Lung (tissue), 12 donors: Measurements from ENCODE around the gene TEC. TPM values are rescaled to one million over a fixed set of nuclear protein-coding genes. Genes with fewer than 3 reads are reported as not detected.
A peak's percentile ranks its signal among the peaks of the same experiment; 100 is the strongest.

Source experiments
- ATAC-seq: fragments of 200-7000 bp; cut with Tn5 transposase; one replicate; pipeline ENCODE4 v1.9.1; 2020; ENCODE audit warnings: moderate number of reproducible peaks; ENCODE audit not compliant: insufficient read depth, low FRiP score
- DNase-seq, 3 donors: peaks; one replicate each; pipeline ENCODE4 v3.0.0-alpha.2; 2013 to 2017
- H3K27ac ChIP-seq, 2 donors: one replicate each; pipeline ENCODE4 v1.5.1; 2013; ENCODE audit warnings: mild to moderate bottlenecking in 2 of 2, moderate library complexity in 2 of 2, control low read depth in 1 of 2, inconsistent platforms in 1 of 2, low read depth in 1 of 2, low read length in 1 of 2
- H3K27me3 ChIP-seq, 3 donors: one replicate each; pipeline ENCODE4 v1.5.1; 2013; ENCODE audit warnings: low read length in 2 of 3; ENCODE audit not compliant: control insufficient read depth in 3 of 3, insufficient read depth in 3 of 3
- H3K36me3 ChIP-seq, 4 donors: one replicate each; pipeline ENCODE4 v1.5.1; 2013; ENCODE audit warnings: low read length in 4 of 4, mild to moderate bottlenecking in 1 of 4, moderate library complexity in 1 of 4; ENCODE audit not compliant: control insufficient read depth in 4 of 4, insufficient read depth in 4 of 4
- H3K4me1 ChIP-seq, 5 donors: one replicate each; pipeline ENCODE4 v1.5.1; 2013; ENCODE audit warnings: low read length in 5 of 5, mild to moderate bottlenecking in 2 of 5, moderate library complexity in 1 of 5; ENCODE audit not compliant: control insufficient read depth in 5 of 5, insufficient read depth in 5 of 5
- H3K4me3 ChIP-seq: one replicate; pipeline ENCODE4 v1.5.1; 2013; ENCODE audit warnings: mild to moderate bottlenecking, control low read depth, moderate library complexity
- H3K9ac ChIP-seq, 2 donors: one replicate each; pipeline ENCODE4 v1.5.1; 2013; ENCODE audit warnings: low read length in 2 of 2, control low read depth in 1 of 2; ENCODE audit not compliant: insufficient read depth in 1 of 2
- H3K9me3 ChIP-seq, 4 donors: one replicate each; pipeline ENCODE4 v1.5.1; 2013; ENCODE audit warnings: low read length in 3 of 4, mild to moderate bottlenecking in 1 of 4, moderate library complexity in 1 of 4; ENCODE audit not compliant: control insufficient read depth in 4 of 4, insufficient read depth in 3 of 4
- CTCF ChIP-seq: IDR thresholded peaks from 2 replicates; pipeline ENCODE4 v1.5.1; 2012; ENCODE audit warnings: mild to moderate bottlenecking; ENCODE audit errors: control extremely low read depth, extremely low read depth
- WGBS, 2 donors: extraction: QIAGEN DNeasy Blood & Tissue Kit; methylation state at CpG; one replicate each; pipeline ENCODE4 v1.1.7; 2013; 5-methylcytosine and 5-hydroxymethylcytosine counted together
- polyA plus RNA-seq, 2 donors: library from polyadenylated mRNA; stranded (reverse); fragments of 200-250 nt; gene quantifications; one replicate each; pipeline ENCODE4 v1.2.1, GENCODE V29; 2013
- total RNA-seq, 2 donors: library from RNA; depleted of rRNA in 1 of 2; stranded (reverse); fragments of >200 nt in 1 of 2; gene quantifications; one replicate each; pipeline ENCODE4 v1.2.1, GENCODE V29; 2014 to 2021
- donor health status: control.
- donor health status: control.
- donor health status: Bipolar disorder and iron deficiency.
- donor health status: healthy.
- donor health status: DM: yes; HTN: yes; CAD: no.

The TEC gene
- total and polyA plus RNA-seq, 4 donors = 2.0 to 19.8 (median 3.1) TPM

- ATAC-seq (no peak), DNase-seq (no peak)
- H3K4me1 ChIP-seq = peaks cover 0 to 26% (median 7%) of the 10 kb centered on the region in 5 donors
- H3K27ac ChIP-seq = peak overlapping the region in 1 of 2 donors; percentile 39
- H3K9me3 ChIP-seq = no peaks in the 10 kb centered on the region
- no peak overlapping the region for H3K9ac ChIP-seq
- no peak overlapping the region for H3K4me3 ChIP-seq
- H3K36me3 ChIP-seq = no peaks in the 10 kb centered on the region
- 86 to 94% methylated on average over 1 of the region's 1 CpG for WGBS, 2 donors
- TF ChIP-seq CTCF = no peak
- H3K27me3 ChIP-seq = no peaks in the 10 kb centered on the region
Measured at GRCh38 chr4:48126621-48127020, 143.0 kb downstream of the TEC start.

- no peak for DNase-seq
- 79 to 90% methylated on average over 2 of the region's 2 CpGs for WGBS, 2 donors
- TF ChIP-seq CTCF = no peak
- H3K9ac ChIP-seq = no peak overlapping the region
- no peak overlapping the region for H3K27ac ChIP-seq
- H3K9me3 ChIP-seq = no peaks in the 10 kb centered on the region
- H3K27me3 ChIP-seq = no peaks in the 10 kb centered on the region
- H3K36me3 ChIP-seq = no peaks in the 10 kb centered on the region
- no peak for ATAC-seq
- peaks cover 0 to 19% (median 3%) of the 10 kb centered on the region in 5 donors for H3K4me1 ChIP-seq
- no peak overlapping the region for H3K4me3 ChIP-seq
Measured at GRCh38 chr4:48124870-48125269, 144.8 kb downstream of the TEC start.

GRCh38 chr4:48122756-48123155 is 146.9 kb downstream of the TEC start:
- H3K4me1 ChIP-seq = peaks cover 0 to 10% (median 2%) of the 10 kb centered on the region in 5 donors
- no peak overlapping the region for H3K4me3 ChIP-seq
- H3K27me3 ChIP-seq = no peaks in the 10 kb centered on the region
- no peak overlapping the region for H3K9ac ChIP-seq
- ATAC-seq = no peak
- DNase-seq = no peak
- H3K9me3 ChIP-seq = no peaks in the 10 kb centered on the region
- H3K27ac ChIP-seq = no peak overlapping the region
- TF ChIP-seq CTCF = no peak
- WGBS, 2 donors = 81 to 85% methylated on average over 1 of the region's 1 CpG
- no peaks in the 10 kb centered on the region for H3K36me3 ChIP-seq

- H3K36me3 ChIP-seq = no peaks in the 10 kb centered on the region
- DNase-seq (no peak), ATAC-seq (no peak)
- no peak overlapping the region for H3K4me3 ChIP-seq
- no peak overlapping the region for H3K9ac ChIP-seq
- no peaks in the 10 kb centered on the region for H3K27me3 ChIP-seq
- H3K27ac ChIP-seq = no peak overlapping the region
- TF ChIP-seq CTCF = no peak
- 92 to 95% methylated on average over 2 of the region's 2 CpGs for WGBS, 2 donors
- H3K4me1 ChIP-seq = no peaks in the 10 kb centered on the region
- H3K9me3 ChIP-seq = no peaks in the 10 kb centered on the region
Measured at GRCh38 chr4:48121180-48121579, 148.5 kb downstream of the TEC start.
